ENCODE results near the gene ANKRD61. TPM values are rescaled to one million over a fixed set of nuclear protein-coding genes. Genes with fewer than 3 reads are reported as not detected.

The ANKRD61 gene
- total RNA-seq, 1 donor from 2014 or later: not detected

- H3K36me3 ChIP-seq: peaks cover 72% of the 10 kb centered on the region
- H3K27ac ChIP-seq: no peak overlapping the region
- ATAC-seq: no peak
These were observed 2.6 kb upstream of the ANKRD61 start for GRCh38 chr7:6028563-6028962.

GRCh38 chr7:6031567-6031966, 391 bp downstream of the ANKRD61 start:
- ATAC-seq: no peak
- Histone ChIP-seq H3K4me1 (peaks cover 8% of the 10 kb centered on the region), H3K27ac (no peak overlapping the region), H3K4me3 (no peak overlapping the region), H3K36me3 (peaks cover 71% of the 10 kb centered on the region), H3K27me3 (no peaks in the 10 kb centered on the region), H3K9me3 (no peaks in the 10 kb centered on the region)
- intact Hi-C loops (cut with DNase I): no loop called here
- no peak for DNase-seq
- no peak for TF ChIP-seq CTCF (IDR thresholded peaks at IDR 0.05)

More at GRCh38 chr7:6028563-6028962, 2.6 kb upstream of the ANKRD61 start:
- TF ChIP-seq CTCF (IDR thresholded peaks at IDR 0.05): no peak
- no peak overlapping the region for H3K4me3 ChIP-seq
- DNase-seq: no peak
- no peaks in the 10 kb centered on the region for H3K27me3 ChIP-seq
- intact Hi-C loops (cut with DNase I): no loop called here
- H3K9me3 ChIP-seq: no peaks in the 10 kb centered on the region
- H3K4me1 ChIP-seq: peaks cover 14% of the 10 kb centered on the region

GRCh38 chr7:6032167-6032566, 991 bp downstream of the ANKRD61 start:
- H3K27ac ChIP-seq: no peak overlapping the region
- no peaks in the 10 kb centered on the region for H3K9me3 ChIP-seq
- no peak overlapping the region for H3K4me3 ChIP-seq
- peaks cover 2% of the 10 kb centered on the region for H3K4me1 ChIP-seq
- ATAC-seq: no peak
- intact Hi-C loops (cut with DNase I): no loop called here
- TF ChIP-seq CTCF (IDR thresholded peaks at IDR 0.05): no peak
- no peak for DNase-seq
- H3K36me3 ChIP-seq: peaks cover 72% of the 10 kb centered on the region
- no peaks in the 10 kb centered on the region for H3K27me3 ChIP-seq

- Histone ChIP-seq H3K4me1 (no peaks in the 10 kb centered on the region), H3K4me3 (no peak overlapping the region), H3K36me3 (peaks cover 72% of the 10 kb centered on the region), H3K9me3 (no peaks in the 10 kb centered on the region), H3K27ac (no peak overlapping the region), H3K27me3 (no peaks in the 10 kb centered on the region)
- intact Hi-C loops (cut with DNase I): no loop called here
- ATAC-seq (no peak), DNase-seq (peak; percentile 2)
- no peak for TF ChIP-seq CTCF (IDR thresholded peaks at IDR 0.05)
These were observed 1.5 kb downstream of the ANKRD61 start for GRCh38 chr7:6032641-6033040.

GRCh38 chr7:6035165-6035564, 4.0 kb downstream of the ANKRD61 start:
- DNase-seq: peak; percentile 25
- H3K27me3 ChIP-seq: no peaks in the 10 kb centered on the region
- intact Hi-C loops (cut with DNase I): no loop called here
- no peak for TF ChIP-seq CTCF (IDR thresholded peaks at IDR 0.05)
- ATAC-seq: no peak
- H3K27ac ChIP-seq: no peak overlapping the region
- H3K4me3 ChIP-seq: no peak overlapping the region
- no peaks in the 10 kb centered on the region for H3K9me3 ChIP-seq
- no peaks in the 10 kb centered on the region for H3K4me1 ChIP-seq
- peaks cover 85% of the 10 kb centered on the region for H3K36me3 ChIP-seq

GRCh38 chr7:6035686-6036085, 4.5 kb downstream of the ANKRD61 start:
- no peak for TF ChIP-seq CTCF (IDR thresholded peaks at IDR 0.05)
- intact Hi-C loops (cut with DNase I): no loop called here

More at GRCh38 chr7:6035686-6036085, 4.5 kb downstream of the ANKRD61 start:
- peaks cover 90% of the 10 kb centered on the region for H3K36me3 ChIP-seq
- H3K9me3 ChIP-seq: no peaks in the 10 kb centered on the region
- DNase-seq: no peak
- H3K4me3 ChIP-seq: no peak overlapping the region
- no peaks in the 10 kb centered on the region for H3K4me1 ChIP-seq
- no peaks in the 10 kb centered on the region for H3K27me3 ChIP-seq
- ATAC-seq: no peak
- H3K27ac ChIP-seq: no peak overlapping the region
